Endothelial cell of umbilical vein (primary cell): ENCODE data around the gene DPM2.

Experiments
- EZH2 ChIP-seq: IDR thresholded peaks from 2 replicates; pipeline ENCODE4 v1.6.1; 2012; ENCODE audit warnings: borderline replicate concordance, low read depth, mild to moderate bottlenecking, moderate library complexity, low read length, inconsistent platforms; ENCODE audit not compliant: severe bottlenecking
- FOS ChIP-seq: IDR thresholded peaks from 2 replicates; pipeline ENCODE4 v1.6.1; 2011; ENCODE audit warnings: mild to moderate bottlenecking, low read length, moderate library complexity, borderline replicate concordance; ENCODE audit not compliant: insufficient read depth
- GATA2 ChIP-seq: IDR thresholded peaks from 2 replicates; pipeline ENCODE4 v1.7.0; 2011; ENCODE audit warnings: low read depth, mild to moderate bottlenecking, moderate library complexity, mixed read lengths, low read length; ENCODE audit not compliant: insufficient read length, insufficient read depth
- POLR2A ChIP-seq: IDR thresholded peaks from 2 replicates; pipeline ENCODE4 v1.6.1; 2012; ENCODE audit warnings: low read depth, mild to moderate bottlenecking, control low read depth, low read length
- POLR2AphosphoS5 ChIP-seq: IDR thresholded peaks from 2 replicates; pipeline ENCODE4 v1.6.1; 2012; ENCODE audit warnings: low read depth, mild to moderate bottlenecking, control low read depth, low read length, moderate library complexity; ENCODE audit not compliant: insufficient read depth
- TF ChIP-seq, protein P1 (sequence below), 2 donors: IDR thresholded peaks; 1 replicate in 1 of 2; 2 replicates in 1 of 2; pipeline ENCODE4 v1.5.1; 2011; ENCODE audit warnings: low read length in 2 of 2, mild to moderate bottlenecking in 2 of 2, moderate library complexity in 2 of 2, control low read depth in 1 of 2, inconsistent platforms in 1 of 2, low read depth in 1 of 2; ENCODE audit not compliant: insufficient read depth in 1 of 2; ENCODE audit errors: extremely low read depth in 1 of 2
- TF ChIP-seq, protein P2 (sequence below): IDR thresholded peaks from 2 replicates; pipeline ENCODE4 v1.6.1; 2011; ENCODE audit not compliant: insufficient read depth, insufficient read length

DNA sequence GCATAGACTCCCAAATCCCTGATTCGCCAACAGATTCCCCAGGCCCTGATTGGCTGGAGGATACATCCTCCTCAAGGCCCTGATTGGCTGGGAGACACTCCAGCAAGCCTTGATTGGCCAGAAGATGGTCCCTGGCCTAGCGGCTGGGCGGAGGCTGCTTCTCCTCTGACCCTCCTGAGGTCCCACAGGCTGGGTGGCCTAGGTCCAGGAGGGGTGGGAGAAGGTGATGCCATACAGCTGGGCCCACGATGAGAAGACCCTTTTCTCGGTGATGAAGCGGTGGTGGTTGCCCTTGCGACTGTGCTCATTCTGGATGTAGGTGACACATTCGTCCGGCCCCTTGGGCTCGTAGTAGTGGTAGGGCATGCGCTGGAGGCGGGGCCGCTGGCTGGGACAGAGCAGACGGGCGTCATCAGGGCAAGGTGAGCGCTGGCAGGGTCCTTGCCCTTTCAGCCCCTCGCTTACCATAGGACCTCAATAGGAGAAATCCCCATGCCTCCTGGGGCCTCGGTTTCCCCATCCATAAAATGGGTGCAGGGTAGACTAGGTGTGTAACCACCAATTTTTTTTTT is 51.2 kb downstream of the DPM2 start:
- TF ChIP-seq, protein P1, sequence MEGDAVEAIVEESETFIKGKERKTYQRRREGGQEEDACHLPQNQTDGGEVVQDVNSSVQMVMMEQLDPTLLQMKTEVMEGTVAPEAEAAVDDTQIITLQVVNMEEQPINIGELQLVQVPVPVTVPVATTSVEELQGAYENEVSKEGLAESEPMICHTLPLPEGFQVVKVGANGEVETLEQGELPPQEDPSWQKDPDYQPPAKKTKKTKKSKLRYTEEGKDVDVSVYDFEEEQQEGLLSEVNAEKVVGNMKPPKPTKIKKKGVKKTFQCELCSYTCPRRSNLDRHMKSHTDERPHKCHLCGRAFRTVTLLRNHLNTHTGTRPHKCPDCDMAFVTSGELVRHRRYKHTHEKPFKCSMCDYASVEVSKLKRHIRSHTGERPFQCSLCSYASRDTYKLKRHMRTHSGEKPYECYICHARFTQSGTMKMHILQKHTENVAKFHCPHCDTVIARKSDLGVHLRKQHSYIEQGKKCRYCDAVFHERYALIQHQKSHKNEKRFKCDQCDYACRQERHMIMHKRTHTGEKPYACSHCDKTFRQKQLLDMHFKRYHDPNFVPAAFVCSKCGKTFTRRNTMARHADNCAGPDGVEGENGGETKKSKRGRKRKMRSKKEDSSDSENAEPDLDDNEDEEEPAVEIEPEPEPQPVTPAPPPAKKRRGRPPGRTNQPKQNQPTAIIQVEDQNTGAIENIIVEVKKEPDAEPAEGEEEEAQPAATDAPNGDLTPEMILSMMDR (IDR thresholded peaks at IDR 0.05; ENCODE audit: extremely low read depth in 1 of 2, insufficient read depth in 1 of 2, low read depth in 1 of 2, low read length in 2 of 2) = no peak
- TF ChIP-seq EZH2 (no peak), POLR2A (no peak), POLR2AphosphoS5 (no peak), FOS (no peak), GATA2 (no peak)
- TF ChIP-seq, protein P2, sequence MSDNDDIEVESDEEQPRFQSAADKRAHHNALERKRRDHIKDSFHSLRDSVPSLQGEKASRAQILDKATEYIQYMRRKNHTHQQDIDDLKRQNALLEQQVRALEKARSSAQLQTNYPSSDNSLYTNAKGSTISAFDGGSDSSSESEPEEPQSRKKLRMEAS = no peak
